Measurements from ENCODE around the gene ARHGAP24.
A peak's percentile ranks its signal among the peaks of the same experiment; 100 is the strongest.

DNA sequence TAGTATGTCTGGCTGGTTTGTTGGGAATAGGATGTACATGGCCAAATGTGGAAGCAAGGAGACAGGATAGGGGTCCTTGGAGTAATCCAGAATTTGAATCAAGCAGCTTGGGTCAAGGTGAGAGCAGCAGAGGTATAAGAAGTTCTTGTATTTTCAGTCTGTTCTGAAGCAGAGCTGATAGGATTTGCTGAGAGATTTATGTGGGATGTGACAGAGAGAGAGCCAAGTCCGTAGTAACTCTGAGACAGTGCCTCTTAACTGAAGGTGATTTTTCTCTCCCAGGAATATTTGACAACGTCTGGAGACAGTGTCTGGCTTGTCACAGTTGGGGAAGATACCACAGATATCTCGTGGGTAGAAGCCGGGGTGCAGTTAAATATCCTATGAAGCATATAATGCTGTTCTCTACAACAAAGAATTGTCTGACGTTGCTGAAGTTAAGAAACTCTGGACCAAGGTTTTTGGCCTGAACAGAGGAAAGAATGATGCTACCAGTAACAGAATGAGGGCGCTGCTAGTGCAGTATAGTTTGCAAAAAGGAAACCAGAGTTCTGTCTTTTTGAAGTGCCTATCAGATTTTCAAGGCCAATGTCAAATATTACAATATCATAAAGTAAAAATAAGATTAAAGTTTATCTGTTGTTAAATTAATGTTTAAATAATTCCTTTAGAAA, 184.0 kb downstream of the ARHGAP24 start:
- TF ChIP-seq, protein P1, sequence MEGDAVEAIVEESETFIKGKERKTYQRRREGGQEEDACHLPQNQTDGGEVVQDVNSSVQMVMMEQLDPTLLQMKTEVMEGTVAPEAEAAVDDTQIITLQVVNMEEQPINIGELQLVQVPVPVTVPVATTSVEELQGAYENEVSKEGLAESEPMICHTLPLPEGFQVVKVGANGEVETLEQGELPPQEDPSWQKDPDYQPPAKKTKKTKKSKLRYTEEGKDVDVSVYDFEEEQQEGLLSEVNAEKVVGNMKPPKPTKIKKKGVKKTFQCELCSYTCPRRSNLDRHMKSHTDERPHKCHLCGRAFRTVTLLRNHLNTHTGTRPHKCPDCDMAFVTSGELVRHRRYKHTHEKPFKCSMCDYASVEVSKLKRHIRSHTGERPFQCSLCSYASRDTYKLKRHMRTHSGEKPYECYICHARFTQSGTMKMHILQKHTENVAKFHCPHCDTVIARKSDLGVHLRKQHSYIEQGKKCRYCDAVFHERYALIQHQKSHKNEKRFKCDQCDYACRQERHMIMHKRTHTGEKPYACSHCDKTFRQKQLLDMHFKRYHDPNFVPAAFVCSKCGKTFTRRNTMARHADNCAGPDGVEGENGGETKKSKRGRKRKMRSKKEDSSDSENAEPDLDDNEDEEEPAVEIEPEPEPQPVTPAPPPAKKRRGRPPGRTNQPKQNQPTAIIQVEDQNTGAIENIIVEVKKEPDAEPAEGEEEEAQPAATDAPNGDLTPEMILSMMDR (IDR thresholded peaks at IDR 0.05) = peak; percentile 24; the same call in 1 of the 2 replicates
- TF ChIP-seq POLR2AphosphoS5 (IDR thresholded peaks at IDR 0.05; ENCODE audit: low read depth, low read length) = no peak
- no peak for TF ChIP-seq SIN3A (IDR thresholded peaks at IDR 0.05; ENCODE audit: borderline replicate concordance, insufficient read depth, low read depth, low read length)
- no peak for TF ChIP-seq REST (IDR thresholded peaks at IDR 0.05; ENCODE audit: insufficient read depth in 1 of 2, low read depth in 2 of 2, low read length in 1 of 2)
